GM12878 (cell line): ENCODE results near the gene PHF21B. TPM values are rescaled to one million over a fixed set of nuclear protein-coding genes. Genes with fewer than 3 reads are reported as not detected.

Source experiments
- ATAC-seq: fragments of 200-7000 bp; cut with Tn5 transposase; 3 replicates; pipeline ENCODE4 v1.9.1; 2020; ENCODE audit warnings: mild to moderate bottlenecking, moderate library complexity
- BruUV-seq: library from RNA; stranded (reverse); fragments of 400-500 nt; replicated peaks from 2 replicates; lab custom pipeline; 2021; lab: Mats Ljungman, UMichigan
- CTCF ChIA-PET: fragments of 300-600 bp; sonication (Branson Sonifier 250); formaldehyde crosslinking; extraction: SDS; loops from one replicate; lab custom pipeline; 2021; ENCODE audit warnings: inconsistent platforms; lab: Yijun Ruan, JAX
- POLR2A ChIA-PET: fragments of 350-600 bp; formaldehyde crosslinking; extraction: SDS; loops from one replicate; lab custom pipeline; 2021; ENCODE audit warnings: inconsistent platforms; lab: Charles Lee
- RAD21 ChIA-PET: fragments of 300-600 bp; sonication (Branson Sonifier 250); formaldehyde crosslinking; loops from one replicate; lab custom pipeline; 2023; ENCODE audit warnings: antibody characterized with exemption; ENCODE audit not compliant: unreplicated experiment; lab: Charles Lee
- SMC1A ChIA-PET: fragments of 300-600 bp; sonication (Branson Sonifier 250); formaldehyde crosslinking; loops from one replicate; lab custom pipeline; 2023; ENCODE audit not compliant: unreplicated experiment, uncharacterized antibody; lab: Charles Lee
- DNase-seq: peaks from one replicate; pipeline ENCODE4 v3.0.0-alpha.2; 2011; ENCODE audit warnings: low read depth, low spot score
- FAIRE-seq: peaks from 3 replicates; lab custom pipeline; 2011; peaks lifted over from hg19 to GRCh38; lab: Jason Lieb, UNC
- H2AFZ ChIP-seq: 2 replicates; pipeline ENCODE4 v1.6.0; 2011; ENCODE audit warnings: low read depth, low read length, control low read depth; ENCODE audit not compliant: control insufficient read depth
- H3K27ac ChIP-seq: 2 replicates; pipeline ENCODE4 v1.5.1; 2011; ENCODE audit warnings: control low read depth; ENCODE audit not compliant: control insufficient read depth, insufficient read depth
- H3K27me3 ChIP-seq, 2 experiments: replicated peaks in 1 of 2; 2 replicates each; pipeline versions ENCODE4 v1.6.0 to v1.6.1; 2011; ENCODE audit warnings: low read length in 1 of 2; ENCODE audit not compliant: control insufficient read depth in 2 of 2, insufficient read depth in 2 of 2
- H3K36me3 ChIP-seq, 2 experiments: 2 replicates each; pipeline ENCODE4 v1.5.1; 2011; ENCODE audit warnings: low read length in 1 of 2; ENCODE audit not compliant: control insufficient read depth in 2 of 2, insufficient read depth in 2 of 2
- H3K4me1 ChIP-seq: 2 replicates; pipeline ENCODE4 v1.6.1; 2011; ENCODE audit warnings: mild to moderate bottlenecking, low read length, moderate library complexity, mixed read lengths; ENCODE audit not compliant: control insufficient read depth, insufficient read depth
- H3K4me2 ChIP-seq: 2 replicates; pipeline ENCODE4 v1.6.0; 2011; ENCODE audit warnings: control low read depth; ENCODE audit not compliant: control insufficient read depth, insufficient read depth
- H3K4me3 ChIP-seq: fragments of 200-600 bp; sonication (generic); 2 replicates; pipeline ENCODE4 v1.5.1; 2016
- H3K79me2 ChIP-seq: 2 replicates; pipeline ENCODE4 v1.6.0; 2011; ENCODE audit warnings: low read length; ENCODE audit not compliant: control insufficient read depth, insufficient read depth
- H3K9ac ChIP-seq: 2 replicates; pipeline ENCODE4 v1.8.0; 2011; ENCODE audit warnings: low read length, control low read depth, mixed read lengths; ENCODE audit not compliant: control insufficient read depth, insufficient read depth
- H3K9me3 ChIP-seq: replicated peaks from 3 replicates; pipeline ENCODE4 v1.5.1; 2011; ENCODE audit warnings: mild to moderate bottlenecking, low read length; ENCODE audit not compliant: control insufficient read depth, insufficient read depth
- H4K20me1 ChIP-seq: 2 replicates; pipeline ENCODE4 v1.6.0; 2011; ENCODE audit not compliant: control insufficient read depth, insufficient read depth
- BRCA1 ChIP-seq: IDR thresholded peaks from 2 replicates; pipeline ENCODE4 v1.6.1; 2011; ENCODE audit warnings: low read depth, low read length, improper control_type of control experiment
- CHD2 ChIP-seq: IDR thresholded peaks from 2 replicates; pipeline ENCODE4 v1.6.1; 2011; ENCODE audit warnings: low read depth, low read length, improper control_type of control experiment, borderline replicate concordance
- HDAC6 ChIP-seq: fragments of 200-600 bp; sonication (generic); IDR thresholded peaks from one replicate; pipeline ENCODE4 v1.8.0; 2017; ENCODE audit warnings: antibody characterized with exemption; ENCODE audit not compliant: unreplicated experiment
- SPI1 ChIP-seq: IDR thresholded peaks from 2 replicates; pipeline ENCODE4 v1.6.1; 2011; ENCODE audit warnings: low read depth, mild to moderate bottlenecking, low read length, moderate library complexity, borderline replicate concordance; ENCODE audit not compliant: insufficient read depth
- SUZ12 ChIP-seq: fragments of 200-600 bp; sonication (generic); IDR thresholded peaks from one replicate; pipeline ENCODE4 v1.6.1; 2018; ENCODE audit warnings: antibody characterized with exemption, mild to moderate bottlenecking; ENCODE audit not compliant: unreplicated experiment
- WGBS: methylation state at CpG from one replicate; pipeline ENCODE4 v1.1.6; 2016; ENCODE audit warnings: low lambda C conversion rate; ENCODE audit not compliant: insufficient replicate concordance, insufficient coverage; ENCODE audit errors: missing lambda C conversion rate; 5-methylcytosine and 5-hydroxymethylcytosine counted together
- in situ Hi-C: fragments of 300-500 bp; cut with MboI; formaldehyde crosslinking; loops from 9 replicates; pipeline ENCODE4 v1.14.3; 2018; ENCODE audit warnings: mixed read lengths
- intact Hi-C: fragments of 100-400 bp; cut with micrococcal nuclease; formaldehyde crosslinking; loops from one replicate; pipeline ENCODE4 v1.14.2; 2022; ENCODE audit not compliant: unreplicated experiment
- polyA plus RNA-seq, 11 experiments: library from polyadenylated mRNA; depleted of rRNA in 4 of 11; unstranded in 6 of 11; stranded (reverse) in 5 of 11; fragments of >200 nt; fragmentation: Nextera tagmentation in 4 of 11; fragmentation: Illumina TruSeq in 1 of 11; extraction: Ambion mirVana in 4 of 11; extraction: Trizol in 1 of 11; gene quantifications; 1 replicate in 1 of 11; 2 replicates in 10 of 11; pipeline versions ENCODE4 v1.2.1 to v1.2.3, GENCODE V29; 2011 to 2016; ENCODE audit warnings: inconsistent platforms in 2 of 11, missing spikeins in 2 of 11, low read depth in 1 of 11
- total RNA-seq, 4 experiments: library from RNA; depleted of rRNA in 3 of 4; stranded (reverse); fragments of >200 nt in 3 of 4; fragmentation: Illumina TruSeq in 1 of 4; extraction: Trizol in 1 of 4; gene quantifications; 2 replicates each; pipeline versions ENCODE4 v1.2.1 to v1.2.3, GENCODE V29; 2013 to 2021
- TF ChIP-seq, protein P1 (sequence below): fragments of 450-650 bp; IDR thresholded peaks from 2 replicates; pipeline ENCODE4 v1.6.1; 2017; ENCODE audit warnings: mild to moderate bottlenecking, low read depth, inconsistent platforms; ENCODE audit not compliant: poor library complexity, severe bottlenecking

Gene PHF21B
- total and polyA plus RNA-seq, 10 of the 15 experiments (the other 5 are each of a cell fraction or from before 2014, with no cell fraction given), result 0.03 to 0.35 TPM; not detected in 8

DNA sequence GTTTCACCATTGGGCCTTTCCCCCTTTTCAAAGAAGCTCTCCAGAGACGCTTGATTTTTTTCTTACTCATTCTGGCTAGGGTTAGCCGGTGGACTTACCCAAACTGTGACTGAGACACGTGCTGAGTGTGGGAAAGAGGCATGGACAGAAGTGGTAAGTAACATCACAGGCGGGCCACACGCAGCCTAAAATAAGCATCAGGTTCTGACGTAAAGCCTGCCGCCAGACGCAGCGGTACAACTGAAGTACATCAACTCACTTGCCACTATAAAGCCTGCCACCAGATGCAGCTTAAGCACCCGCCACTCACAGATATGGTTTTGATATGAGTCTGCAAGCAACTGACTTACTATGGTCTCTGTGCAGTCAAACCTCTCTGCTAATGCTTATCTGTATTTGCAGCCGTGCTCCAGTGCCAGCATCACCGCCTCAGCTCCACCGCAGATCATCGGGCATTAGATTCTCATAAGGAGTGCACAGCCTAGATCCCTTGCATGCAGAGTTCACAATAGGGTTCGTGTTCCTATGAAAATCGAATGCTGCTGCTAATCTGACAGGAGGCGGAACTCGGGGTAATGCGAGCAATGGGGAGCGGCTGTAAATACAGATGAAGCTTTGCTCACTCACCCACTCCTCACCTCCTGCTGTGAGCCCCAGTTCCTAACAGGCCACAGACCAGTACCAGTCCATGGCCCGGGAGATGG, 58.8 kb downstream of the PHF21B start (continued):
- TF ChIP-seq, protein P1, sequence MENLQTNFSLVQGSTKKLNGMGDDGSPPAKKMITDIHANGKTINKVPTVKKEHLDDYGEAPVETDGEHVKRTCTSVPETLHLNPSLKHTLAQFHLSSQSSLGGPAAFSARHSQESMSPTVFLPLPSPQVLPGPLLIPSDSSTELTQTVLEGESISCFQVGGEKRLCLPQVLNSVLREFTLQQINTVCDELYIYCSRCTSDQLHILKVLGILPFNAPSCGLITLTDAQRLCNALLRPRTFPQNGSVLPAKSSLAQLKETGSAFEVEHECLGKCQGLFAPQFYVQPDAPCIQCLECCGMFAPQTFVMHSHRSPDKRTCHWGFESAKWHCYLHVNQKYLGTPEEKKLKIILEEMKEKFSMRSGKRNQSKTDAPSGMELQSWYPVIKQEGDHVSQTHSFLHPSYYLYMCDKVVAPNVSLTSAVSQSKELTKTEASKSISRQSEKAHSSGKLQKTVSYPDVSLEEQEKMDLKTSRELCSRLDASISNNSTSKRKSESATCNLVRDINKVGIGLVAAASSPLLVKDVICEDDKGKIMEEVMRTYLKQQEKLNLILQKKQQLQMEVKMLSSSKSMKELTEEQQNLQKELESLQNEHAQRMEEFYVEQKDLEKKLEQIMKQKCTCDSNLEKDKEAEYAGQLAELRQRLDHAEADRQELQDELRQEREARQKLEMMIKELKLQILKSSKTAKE, result peak; percentile 54

DNA sequence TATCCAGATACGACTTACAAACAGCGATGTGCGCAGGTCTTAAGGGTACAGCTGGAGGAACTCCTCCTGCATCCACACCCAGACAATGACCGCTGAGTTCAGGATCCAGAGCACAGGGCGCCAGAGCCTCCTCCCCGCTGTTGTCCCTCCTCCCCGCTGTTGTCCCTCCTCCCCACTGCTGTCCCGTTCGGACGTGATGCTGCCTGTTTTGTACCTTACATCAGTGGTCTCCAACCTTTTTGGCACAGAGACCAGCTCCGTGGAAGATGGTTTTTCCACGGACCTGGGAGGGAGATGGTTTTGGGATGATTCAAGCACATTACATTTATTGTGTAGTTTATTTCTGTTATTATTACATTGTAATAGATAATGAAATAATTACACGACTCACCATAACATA, 62.0 kb downstream of the PHF21B start:
- POLR2A ChIA-PET, result no interaction called here
- H3K4me2 ChIP-seq, result no peak overlapping the region

More for the DNA sequence above, 62.0 kb downstream of the PHF21B start:
- WGBS, result 75% methylated on average over 11 of the region's 13 CpGs
- H3K4me1 ChIP-seq, result peaks cover 3% of the 10 kb centered on the region
- BruUV-seq, result no TSS peak
- H3K9ac ChIP-seq, result no peak overlapping the region
- ATAC-seq, result no peak
- H3K27me3 ChIP-seq, result peaks cover 0 to 5% of the 10 kb centered on the region in 2 experiments; a peak in 3 of 4 replicates
- H2AFZ ChIP-seq, result no peak overlapping the region
- H3K27ac ChIP-seq, result no peak overlapping the region
- no peak for TF ChIP-seq BRCA1
- TF ChIP-seq HDAC6, result no peak
- TF ChIP-seq SPI1, result no peak
- TF ChIP-seq SUZ12, result no peak
- no peak for TF ChIP-seq CHD2
- TF ChIP-seq, all 136 proteins: peak for 0
- Histone ChIP-seq H3K9me3 (no peaks in the 10 kb centered on the region; the same call in 2 of the 3 replicates), H3K36me3 (no peaks in the 10 kb centered on the region), H4K20me1 (no peaks in the 10 kb centered on the region), H3K79me2 (no peaks in the 10 kb centered on the region), H3K4me3 (no peak overlapping the region)
- in situ Hi-C loops, result no loop called here
- no peak for FAIRE-seq
- intact Hi-C loops, result no loop called here
- DNase-seq, result no peak
- ChIA-PET CTCF (no interaction called here), RAD21 (no interaction called here), SMC1A (no interaction called here)
